GM23248 (cell line): Measurements from ENCODE around the gene MBTPS1.

Experiments used
- EZH2 ChIP-seq: fragments of 200-600 bp; sonication (generic); IDR thresholded peaks from 2 replicates; pipeline ENCODE4 v1.6.1; 2018; ENCODE audit warnings: antibody characterized with exemption, mild to moderate bottlenecking; ENCODE audit not compliant: insufficient read depth, poor library complexity, severe bottlenecking
- EZH2phosphoT487 ChIP-seq: fragments of 200-600 bp; sonication (generic); IDR thresholded peaks from 2 replicates; pipeline ENCODE4 v1.6.1; 2018; ENCODE audit warnings: antibody characterized with exemption, moderate library complexity, mild to moderate bottlenecking, low read depth; ENCODE audit not compliant: insufficient read depth

DNA sequence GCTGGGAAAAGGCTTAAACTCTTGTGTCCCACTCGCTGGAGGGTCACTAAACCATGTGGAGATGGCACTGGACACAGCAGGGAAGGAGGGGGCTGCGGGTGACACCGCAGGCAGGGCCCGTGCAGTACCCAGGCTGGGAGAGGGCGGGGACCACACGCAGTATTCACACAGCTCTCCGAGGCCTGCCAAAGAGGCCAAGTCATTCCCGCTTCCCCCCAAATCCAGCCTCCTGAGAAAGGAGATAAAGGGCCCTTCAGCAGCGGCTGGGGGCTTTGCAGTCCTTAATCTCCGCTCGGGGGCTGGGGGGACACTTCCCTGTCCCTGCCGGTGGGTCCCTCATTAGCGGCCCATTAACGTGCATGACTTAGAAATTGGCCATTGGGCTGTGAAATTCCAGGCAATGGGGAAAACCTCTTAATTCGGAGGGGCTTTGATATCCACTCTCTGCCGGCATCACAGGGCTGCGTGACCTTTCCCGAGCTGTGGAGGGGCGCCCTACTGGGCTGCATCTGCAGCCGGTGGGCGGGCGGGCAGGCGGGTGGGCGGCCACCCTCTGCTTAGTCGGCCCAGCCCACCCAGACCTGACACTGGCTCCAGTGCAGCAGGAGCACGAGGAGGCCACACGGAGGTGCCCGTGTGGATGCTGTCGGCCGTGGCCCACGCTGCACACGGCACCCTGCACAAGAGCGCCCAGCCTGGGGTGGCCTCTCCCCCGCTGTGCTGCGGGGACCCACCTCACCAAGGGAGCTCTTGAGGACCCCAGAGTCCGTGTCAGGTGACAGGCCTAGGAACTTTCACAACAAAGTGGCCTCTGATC, 71.5 kb downstream of the MBTPS1 start:
- no peak for TF ChIP-seq EZH2
- no peak for TF ChIP-seq EZH2phosphoT487
